CD4-positive, alpha-beta T cell treated with Interleukin-17A for 1 hour (primary cell): ENCODE measurements around the gene KANSL1.

Experiments used
- DNase-seq: peaks from one replicate; pipeline ENCODE4 v3.0.0-alpha.2; 2020

Gene KANSL1

DNA sequence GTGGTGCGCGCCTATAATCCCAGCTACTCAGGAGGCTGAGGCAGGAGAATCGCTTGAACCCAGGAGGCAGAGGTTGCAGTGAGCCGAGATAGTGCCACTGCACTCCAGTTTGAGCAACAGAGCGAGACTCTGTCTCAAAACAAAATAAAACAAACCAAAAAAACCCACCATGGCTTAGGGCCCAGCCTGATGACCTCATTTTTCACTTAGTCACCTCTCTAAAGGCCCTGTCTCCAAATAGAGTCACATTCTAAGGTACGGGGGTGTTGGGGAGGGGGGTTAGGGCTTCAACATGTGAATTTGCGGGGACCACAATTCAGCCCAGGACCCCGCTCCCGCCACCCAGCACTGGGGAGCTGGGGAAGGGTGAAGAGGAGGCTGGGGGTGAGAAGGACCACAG lies 195.6 kb downstream of the KANSL1 start:
- no peak for DNase-seq

DNA sequence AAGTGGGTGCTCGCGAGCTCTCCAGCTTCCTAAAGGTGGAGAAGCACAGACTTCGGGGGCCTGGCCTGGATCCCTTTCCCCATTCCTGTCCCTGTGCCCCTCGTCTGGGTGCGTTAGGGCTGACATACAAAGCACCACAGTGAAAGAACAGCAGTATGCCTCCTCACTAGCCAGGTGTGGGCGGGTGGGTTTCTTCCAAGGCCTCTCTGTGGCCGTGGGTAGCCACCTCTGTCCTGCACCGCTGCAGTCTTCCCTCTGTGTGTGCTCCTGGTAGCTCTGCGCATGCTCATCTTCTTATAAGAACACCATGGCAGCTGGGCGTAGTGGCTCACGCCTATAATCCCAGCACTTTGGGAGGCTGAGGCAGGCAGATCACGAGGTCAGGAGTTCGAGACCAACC lies 196.1 kb downstream of the KANSL1 start:
- no peak for DNase-seq

GRCh38 chr17:45996282-45996937 lies 196.8 kb downstream of the KANSL1 start:
- no peak for DNase-seq

GRCh38 chr17:45995627-45996270 lies 197.5 kb downstream of the KANSL1 start:
- DNase-seq: no peak

DNA sequence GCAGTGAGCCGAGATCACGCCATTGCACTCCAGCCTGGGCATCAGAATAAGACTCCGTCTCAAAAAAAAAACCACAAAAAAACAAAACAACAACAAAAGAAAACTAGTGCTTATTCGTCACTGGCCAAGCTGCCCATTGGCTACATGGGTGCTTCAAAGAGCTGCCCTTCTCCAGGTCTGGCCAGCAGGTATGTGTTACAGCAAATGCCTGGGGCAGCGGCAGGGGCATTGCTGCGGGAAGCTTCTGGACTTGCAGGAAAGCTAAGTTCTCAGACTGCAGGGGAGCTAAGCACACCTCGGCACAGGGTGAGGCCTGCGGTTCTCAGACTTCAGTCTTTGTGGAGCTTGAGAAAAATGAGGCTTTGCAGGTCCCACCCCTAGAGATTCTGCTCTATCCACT lies 198.2 kb downstream of the KANSL1 start:
- DNase-seq: no peak

DNA sequence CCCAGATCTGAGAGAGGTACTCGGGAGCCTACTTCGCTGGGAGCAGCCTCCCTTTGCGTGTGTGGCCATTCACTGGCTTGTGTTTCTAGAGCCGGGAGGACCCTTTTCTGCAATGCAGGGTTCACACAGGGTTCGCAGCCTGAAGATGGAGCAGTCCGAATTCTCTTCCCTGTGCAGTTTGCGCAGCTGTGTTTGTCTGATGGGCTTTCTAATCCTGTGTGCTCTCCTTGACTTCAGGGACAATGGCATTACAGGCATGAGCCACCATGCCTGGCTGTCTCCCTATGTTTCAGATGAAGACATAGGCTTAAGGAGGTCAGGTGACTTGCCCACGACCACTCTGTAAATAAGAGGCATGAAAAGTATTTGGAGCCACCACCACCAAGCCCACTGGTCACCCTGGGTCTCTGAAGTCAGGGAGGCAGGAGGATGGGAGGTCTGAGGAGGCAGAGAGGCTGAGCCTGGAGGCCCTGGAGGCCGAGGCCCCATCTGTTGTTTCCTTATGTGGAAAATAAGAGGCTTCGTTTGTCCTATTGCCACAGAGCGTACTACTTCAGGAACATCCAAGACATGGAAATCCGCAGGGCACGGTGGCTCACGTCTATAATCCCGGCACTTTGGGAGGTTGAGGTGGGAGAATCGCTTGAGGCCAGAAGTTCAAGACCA lies 199.1 kb downstream of the KANSL1 start:
- no peak for DNase-seq

- no peak for DNase-seq
Observed at GRCh38 chr17:45992904-45993303, 200.3 kb downstream of the KANSL1 start.

DNA sequence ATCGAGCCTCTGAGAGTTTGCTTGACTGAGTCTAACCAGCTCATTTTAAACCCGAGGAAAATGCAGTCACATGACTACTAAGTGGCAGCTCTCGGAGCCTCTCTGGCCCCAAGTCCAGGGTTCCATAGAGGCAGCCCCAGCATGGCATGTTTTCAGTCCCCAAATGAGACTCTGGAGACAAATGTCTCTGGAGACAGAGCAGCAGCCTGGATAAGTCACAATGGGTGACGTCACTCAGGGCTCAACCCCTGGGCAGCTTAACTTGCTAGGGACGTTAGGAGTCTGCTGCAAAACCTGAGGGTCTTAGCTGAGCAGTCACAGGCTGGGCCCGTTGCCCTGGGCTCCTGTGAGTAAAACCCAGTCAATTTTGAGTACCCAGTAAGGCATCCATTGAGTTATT lies 201.1 kb downstream of the KANSL1 start:
- DNase-seq: no peak

- no peak for DNase-seq
Observed at GRCh38 chr17:45991341-45991740, 201.9 kb downstream of the KANSL1 start.

DNA sequence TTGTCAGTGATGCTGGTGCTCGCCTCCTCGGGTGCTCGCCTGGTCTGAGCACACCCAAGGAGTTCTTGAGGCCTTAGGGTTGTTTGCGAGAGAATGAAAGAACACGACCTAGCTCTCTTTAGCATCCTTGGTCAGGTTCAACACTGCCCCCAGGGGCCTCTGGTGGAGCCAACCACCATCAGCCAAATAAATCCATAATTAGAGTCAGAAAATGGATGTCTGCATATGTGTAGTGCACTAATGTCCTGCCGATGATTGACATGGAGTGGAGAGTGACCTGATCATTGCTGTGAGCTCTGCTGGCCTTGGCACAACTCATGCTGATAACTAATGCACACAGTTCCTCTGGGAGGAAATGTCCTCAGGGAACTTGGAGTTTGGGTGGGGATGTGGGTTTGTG lies 202.3 kb downstream of the KANSL1 start:
- DNase-seq: no peak

DNA sequence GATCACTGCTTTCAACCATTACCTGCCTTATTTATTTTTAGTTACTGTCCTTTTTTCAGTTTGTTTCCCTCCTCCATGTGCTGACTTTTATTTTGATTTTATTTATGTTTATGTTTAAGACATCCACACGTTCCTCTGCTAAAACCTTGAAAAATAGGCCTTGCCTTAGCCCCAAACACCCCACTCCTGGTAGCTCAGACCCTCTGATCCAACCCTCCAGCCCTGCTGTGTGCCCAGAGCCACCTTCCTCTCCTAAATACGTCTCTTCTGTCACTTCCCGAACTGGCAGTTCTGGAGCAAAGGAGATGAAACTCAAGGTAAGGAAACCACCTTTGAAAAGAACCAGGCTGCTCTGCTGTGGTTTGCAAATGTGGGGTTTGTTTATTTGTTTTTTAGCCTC lies 203.5 kb downstream of the KANSL1 start:
- no peak for DNase-seq

- DNase-seq: no peak
Observed at GRCh38 chr17:45987706-45988105, 205.5 kb downstream of the KANSL1 start.

GRCh38 chr17:45986056-45986455 lies 207.2 kb downstream of the KANSL1 start:
- DNase-seq: no peak

- no peak for DNase-seq
Observed at GRCh38 chr17:45985447-45985846, 207.8 kb downstream of the KANSL1 start.

- DNase-seq: no peak
Observed at GRCh38 chr17:45984368-45984767, 208.9 kb downstream of the KANSL1 start.

- no peak for DNase-seq
Observed at GRCh38 chr17:45983614-45984310, 209.5 kb downstream of the KANSL1 start.

- DNase-seq: no peak
Observed at GRCh38 chr17:45982791-45983613, 210.2 kb downstream of the KANSL1 start.

GRCh38 chr17:45981306-45981705 lies 211.9 kb downstream of the KANSL1 start:
- no peak for DNase-seq

DNA sequence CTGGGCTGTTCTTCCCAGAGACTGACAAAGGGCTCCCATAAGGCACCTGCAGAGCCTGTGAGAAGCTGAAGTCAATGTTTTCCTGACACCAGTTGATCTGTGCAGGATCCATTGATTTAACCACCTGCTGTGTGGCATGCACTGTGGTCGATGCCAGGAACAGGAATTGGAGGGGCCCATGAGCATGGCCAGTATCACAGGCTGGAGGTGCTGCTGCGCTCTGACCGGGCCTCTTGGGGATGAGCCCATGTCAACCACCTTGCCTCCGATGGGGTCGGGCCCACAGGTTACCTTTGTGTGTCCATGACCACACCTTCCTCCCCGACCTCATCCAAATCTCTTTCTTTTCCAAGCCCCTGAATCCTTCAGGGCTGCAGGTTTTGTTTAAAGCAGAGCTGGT lies 212.4 kb downstream of the KANSL1 start:
- DNase-seq: no peak
